HG03095 (cell line): ENCODE results near the gene PIPOX.

Experiments
- ATAC-seq: cut with Tn5 transposase; IDR thresholded peaks from one replicate; pipeline ENCODE4 v1.9.1; 2021; ENCODE audit warnings: moderate library complexity; ENCODE audit not compliant: unreplicated experiment

The PIPOX gene

DNA sequence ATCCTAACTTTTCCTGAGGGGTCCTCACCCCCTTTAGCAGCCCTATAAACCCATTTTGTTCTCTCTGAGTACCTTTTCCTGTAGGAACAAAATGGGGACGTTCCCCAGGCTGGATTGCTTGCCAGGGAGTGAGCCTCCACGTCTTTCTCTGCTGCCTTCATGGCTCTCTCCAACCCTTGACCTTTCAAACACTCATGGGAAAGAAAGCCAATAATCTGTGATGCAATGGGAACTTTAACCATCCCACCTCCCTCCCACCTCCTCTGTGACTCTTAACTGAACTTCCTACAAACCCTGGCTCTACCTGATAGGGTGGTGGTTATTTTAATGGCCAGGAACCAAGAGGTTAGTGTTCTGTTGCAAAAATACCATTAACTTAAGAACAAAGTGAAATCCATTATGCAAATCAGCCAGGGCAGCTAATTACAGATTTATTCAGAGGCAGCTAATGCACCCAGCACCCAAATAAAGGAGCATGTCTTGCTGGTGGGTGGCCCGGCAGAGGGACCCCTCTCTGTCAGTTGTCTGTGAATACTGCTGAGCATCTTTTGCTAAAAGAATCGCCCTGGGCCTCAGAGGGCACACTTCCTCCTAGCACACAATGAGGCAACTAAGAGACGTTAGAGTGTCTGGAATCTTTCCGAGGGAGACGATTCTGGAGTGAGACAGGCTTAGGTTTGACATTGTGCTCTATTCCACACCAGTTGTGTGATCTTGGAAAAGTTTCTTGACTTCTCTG, 3.0 kb downstream of the PIPOX start:
- ATAC-seq: no peak

DNA sequence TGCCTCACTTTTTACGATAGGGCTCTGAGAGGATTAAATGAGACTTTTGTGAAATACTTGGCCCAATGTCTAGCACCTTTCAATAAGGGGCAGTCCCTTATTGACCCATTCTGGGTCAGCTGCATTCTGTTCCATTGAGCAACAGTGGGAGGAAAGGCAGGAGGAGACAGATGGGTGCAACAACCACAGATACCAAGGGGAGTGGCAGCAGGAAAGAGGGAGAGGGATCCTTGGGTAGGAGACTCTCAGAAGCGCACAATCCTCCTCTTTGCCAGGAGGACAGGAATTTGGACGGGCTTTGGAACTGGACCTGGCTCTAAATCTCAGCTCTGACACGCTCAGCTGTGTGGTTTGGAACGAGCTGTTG, 3.5 kb downstream of the PIPOX start:
- ATAC-seq: no peak

DNA sequence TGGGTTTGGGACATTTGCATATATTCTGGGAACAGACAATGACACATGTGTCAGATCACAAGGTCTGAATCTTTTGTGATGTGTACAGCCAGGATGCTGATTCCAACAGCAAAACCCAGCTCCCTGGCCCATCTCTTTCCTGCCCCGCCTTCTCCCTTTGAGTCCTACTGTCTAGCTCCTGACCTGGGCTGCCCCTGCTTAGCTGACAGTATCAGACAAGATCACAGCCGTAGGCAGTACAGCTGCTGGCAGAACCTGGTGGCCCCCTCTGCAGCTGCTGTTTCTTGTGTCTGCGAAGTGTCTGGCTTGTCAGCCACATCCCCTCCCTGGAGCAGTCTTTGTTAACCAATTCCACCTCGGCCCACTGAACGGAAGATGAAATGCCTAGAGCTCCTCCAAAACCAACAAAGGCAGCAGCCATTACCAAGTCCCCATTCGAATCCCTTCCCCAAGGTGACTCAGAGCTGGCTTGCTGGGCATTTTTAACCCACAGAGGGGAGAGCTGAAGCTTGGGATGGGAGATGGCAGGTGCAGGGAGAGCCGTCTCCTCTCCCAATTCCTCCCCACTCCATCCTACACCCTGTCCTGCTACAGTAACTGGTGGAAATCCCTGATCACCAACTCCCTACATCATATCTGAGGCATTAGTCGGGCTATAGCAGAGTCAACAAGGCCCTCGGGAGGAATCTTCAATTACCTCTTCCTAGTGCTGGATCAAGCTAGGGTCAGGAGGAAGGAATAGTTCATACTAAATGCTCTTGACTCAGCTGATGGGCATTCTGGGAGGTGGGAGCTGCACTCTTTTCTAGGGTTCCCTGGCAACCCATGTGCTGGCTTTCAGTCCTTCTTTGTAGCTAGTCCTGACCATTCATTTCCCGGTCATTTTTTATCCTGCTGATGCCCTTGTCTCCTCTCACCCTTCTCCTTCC, 5.8 kb downstream of the PIPOX start:
- no peak for ATAC-seq

DNA sequence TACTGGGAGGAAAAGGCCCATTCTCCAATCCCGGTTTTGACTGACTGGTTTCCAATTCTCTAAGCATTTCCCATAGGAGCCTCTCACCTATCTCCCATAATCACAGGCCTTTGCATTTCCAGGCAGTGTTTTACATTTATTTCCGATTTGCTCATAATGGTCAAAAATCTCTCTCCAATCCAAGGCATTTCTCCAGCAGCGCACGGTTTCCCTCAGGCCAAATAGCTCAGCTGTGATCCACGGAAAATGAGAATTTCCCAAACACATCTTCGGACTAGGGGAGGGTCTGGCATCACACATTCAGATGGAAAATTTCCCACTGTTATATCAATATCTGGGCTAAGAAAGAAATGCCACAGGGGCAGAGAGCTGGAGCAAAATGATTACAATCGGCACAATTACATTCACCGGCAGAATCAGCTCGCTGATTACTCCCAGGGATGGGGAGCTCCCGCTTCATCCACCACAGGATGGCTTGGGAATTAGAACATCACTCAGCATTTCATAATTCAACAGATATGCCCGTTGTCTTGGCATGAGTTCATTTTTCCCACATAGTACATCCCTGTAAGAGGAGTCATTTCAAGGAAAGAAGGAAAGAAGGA, 6.7 kb downstream of the PIPOX start:
- no peak for ATAC-seq

DNA sequence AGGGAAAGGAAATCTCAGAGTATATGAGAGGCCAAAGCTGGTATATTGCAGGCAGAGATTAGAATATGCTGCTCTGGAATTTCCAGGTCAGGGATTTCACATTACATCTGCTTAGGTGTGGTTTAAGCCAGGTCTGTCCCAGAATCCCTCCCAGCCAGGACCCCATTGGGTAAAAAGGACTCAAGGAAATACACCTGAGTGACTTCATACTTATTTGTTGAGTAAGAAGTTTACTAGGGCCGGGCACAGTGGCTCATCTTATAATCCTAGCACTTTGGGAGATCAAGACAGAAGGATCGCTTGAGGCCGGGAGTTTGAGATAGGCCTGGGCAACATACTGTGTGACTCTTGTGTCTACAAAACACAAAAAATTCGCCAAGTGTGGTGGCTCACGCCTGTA, 7.2 kb downstream of the PIPOX start:
- ATAC-seq: no peak

DNA sequence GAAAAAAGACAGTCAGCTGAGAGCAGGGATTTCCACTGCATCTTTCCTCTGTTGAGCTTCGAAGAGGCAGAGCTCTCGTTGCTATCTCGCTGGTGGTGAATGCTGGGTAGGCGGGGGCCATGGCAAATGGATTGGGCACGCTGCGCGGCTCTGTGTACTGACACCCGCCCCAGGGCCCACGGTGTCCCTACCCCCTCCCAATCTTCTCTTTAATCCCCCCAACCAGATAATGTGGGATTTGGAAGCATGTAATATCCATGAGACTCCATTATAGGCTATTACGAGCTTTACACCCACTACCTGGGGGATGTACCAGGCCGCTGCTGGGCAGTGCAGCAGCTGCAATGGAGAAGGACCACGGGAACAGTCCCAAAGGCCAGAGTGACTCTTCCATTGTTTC, 8.3 kb downstream of the PIPOX start:
- no peak for ATAC-seq

DNA sequence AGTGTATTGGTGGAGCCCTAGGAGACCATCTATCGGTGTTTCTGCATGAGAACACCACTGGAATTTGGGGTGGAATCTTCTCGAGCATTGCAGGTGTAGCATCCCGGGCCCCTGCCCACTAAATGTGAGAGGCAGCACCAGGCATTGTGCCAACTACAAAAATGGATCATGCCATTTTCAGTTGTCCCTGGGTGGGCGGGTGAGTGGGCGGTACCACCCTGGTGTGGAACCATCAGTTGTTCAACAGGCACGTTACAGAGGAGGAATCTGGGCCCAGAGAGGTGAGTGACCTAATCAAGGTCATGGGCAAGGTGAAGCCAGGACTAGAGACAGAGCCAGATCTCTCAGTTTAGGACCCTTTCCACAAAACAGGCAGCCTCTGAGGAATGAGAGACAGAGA, 8.8 kb downstream of the PIPOX start:
- no peak for ATAC-seq

DNA sequence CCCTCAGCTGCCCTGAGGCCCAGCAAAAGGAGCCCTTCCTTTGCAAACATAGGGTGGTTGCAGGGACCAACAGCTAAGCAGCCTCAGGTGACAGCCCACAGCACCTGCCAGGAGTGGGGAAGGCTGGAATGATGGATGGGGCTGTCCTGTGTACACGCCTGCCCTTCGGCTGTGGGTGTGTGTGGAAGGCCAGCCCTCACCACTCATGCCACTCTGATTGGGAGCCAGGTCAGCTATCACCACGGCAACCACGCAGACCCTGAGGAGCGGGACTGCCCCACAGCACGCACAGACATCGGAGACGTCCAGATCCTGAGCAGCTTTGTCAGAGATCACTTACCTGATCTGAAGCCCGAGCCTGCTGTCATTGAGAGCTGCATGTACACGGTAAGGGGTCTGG, 11.9 kb downstream of the PIPOX start:
- ATAC-seq: no peak

DNA sequence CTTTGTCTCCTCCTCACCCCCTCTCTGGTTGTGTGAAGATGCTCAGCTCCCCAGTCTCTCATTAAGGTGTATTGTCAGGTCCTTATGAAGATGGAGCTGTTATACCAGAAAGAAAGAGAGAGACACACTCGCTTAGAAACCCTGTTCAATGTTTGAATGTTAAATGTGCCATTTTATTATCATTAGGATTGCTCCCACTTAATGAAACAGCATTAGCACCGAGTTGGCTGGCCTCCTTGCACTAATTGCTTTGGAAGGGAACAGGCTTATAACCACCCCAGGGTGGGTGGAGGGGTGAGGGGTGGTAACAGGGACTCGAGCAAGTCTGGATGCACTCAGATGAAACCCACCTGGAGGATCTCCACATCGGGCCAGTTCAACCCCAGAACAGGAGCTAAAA, 14.4 kb downstream of the PIPOX start:
- no peak for ATAC-seq

DNA sequence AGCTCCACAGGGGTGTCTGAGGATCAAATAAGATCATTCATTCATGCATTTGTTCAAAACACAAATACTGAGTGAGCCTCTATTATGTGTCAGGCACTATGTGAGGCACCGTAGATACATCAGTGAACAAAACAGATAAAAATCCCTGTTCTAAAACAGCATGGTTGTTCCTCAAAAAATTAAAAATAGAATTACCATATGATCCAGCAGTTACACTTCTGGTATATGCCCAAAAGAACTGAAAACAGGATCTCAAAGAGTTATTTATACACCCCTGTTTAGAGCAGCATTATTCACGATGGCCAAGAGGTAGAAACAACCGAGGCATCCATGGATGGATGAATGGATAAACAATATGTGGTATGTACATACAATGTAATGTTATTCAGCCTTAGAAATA, 15.4 kb downstream of the PIPOX start:
- ATAC-seq: no peak

DNA sequence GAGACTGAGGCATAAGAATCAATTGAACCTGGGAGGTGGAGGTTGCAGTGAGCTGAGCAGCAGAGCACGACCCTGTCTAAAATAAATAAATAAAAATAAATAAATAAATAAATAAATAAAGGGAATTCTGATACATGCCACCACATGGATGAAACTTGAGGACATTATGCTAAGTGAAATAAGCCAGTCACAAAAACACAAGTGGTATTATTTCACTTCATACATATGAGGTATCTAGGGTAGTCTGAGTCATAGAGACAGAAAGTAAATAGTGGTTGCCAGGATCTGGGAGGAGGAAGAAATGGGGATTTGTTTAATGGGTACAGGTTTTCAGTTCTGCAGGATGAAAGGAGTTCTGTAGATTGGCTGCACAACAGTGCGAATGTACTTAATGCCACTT, 16.3 kb downstream of the PIPOX start:
- ATAC-seq: no peak

DNA sequence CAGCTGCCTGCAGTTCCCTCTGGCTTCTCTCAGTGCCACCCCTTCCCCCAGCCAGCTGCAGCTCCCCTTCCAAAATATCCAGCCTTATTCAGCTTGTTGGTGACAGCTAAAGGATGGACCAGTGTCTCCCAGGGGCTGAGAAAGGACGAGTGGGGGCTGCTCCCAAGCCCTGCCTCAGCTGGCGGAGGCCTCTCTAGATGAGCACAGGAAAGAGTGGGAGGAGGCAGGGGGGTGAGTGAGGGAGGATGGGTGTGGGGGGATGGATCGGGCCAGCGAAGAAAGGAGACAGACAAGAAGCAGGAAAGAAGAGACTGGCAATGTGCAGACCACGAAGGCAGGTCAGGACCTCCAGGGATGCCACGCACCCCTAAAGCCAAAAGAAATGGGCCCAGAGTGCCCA, 17.5 kb downstream of the PIPOX start:
- ATAC-seq: no peak

DNA sequence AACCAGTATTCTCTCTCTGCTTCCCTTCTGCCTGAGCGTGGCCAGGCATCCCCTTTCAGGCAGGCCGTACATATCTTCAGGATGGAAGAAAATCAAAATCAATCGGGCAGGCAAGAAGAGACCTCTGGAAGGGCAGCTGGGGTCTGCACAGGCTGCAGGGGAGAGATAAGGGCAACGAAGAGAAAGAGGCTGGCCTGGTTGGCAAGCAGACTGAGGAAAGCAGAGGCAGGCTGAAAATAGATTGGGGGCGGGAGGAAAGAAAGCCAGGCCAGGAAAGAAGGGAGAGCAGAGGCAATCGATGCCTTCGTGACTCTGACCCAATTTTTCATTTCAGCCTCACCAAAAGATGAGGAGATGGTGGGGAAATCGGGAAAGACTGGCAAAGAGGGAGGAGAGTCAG, 18.1 kb downstream of the PIPOX start:
- ATAC-seq: no peak

DNA sequence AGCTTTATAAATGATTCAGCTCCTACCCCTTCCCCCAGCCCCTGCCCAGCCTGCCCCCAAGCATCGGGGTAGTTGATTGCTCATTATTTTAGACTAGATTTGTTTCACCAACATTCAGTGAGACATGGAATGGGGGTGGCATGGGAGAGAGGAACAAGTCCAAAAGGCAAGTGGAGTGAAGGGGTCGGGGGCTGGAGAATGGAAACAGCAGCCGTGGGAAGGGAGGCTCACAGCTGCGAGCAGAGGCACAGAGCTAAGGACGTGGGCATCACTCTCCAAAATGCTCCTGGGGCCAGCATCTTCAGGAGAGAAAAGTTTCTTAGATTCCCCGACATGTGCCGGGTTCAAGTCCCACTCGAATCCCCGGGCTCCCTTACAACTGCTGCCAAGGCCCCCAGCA, 19.3 kb downstream of the PIPOX start:
- no peak for ATAC-seq

DNA sequence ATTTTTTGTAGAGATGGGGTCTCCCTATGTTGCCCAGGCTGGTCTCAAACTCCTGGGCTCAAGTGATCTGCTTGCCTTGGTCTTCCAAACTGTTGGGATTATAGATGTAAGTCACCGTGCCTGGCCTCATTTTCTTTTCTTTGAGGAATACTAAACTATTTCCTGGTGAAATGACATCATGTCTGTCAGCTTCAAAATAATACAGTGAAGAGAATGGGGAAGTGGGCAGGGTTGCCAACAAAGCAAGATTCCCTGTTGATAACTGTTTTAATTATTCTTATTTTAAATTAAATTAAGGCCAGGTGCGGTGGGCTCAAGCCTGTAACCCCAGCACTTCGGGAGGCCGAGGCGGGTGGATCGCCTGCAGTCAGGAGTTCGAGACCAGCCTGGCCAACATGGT, 21.1 kb downstream of the PIPOX start:
- ATAC-seq: no peak

DNA sequence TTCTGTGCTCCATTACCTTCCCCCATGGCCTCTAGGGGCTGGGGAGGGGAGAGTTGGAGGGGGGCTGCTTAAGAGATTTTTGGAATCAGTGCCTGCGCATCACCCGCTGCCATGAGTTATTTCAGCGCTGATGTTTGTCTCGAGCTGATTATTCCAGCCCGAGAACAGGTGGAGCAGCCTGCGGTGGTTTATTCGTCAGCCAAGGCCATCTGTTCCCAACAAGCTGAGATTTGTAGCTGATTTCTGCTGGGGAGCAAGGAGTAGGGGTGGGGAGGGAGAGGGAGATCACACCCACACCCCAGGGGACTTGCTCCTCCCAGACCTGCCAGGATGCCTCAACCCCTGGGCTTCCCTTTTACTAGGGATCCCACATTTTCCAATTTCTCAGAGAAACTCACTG, 23.1 kb downstream of the PIPOX start:
- ATAC-seq: no peak

DNA sequence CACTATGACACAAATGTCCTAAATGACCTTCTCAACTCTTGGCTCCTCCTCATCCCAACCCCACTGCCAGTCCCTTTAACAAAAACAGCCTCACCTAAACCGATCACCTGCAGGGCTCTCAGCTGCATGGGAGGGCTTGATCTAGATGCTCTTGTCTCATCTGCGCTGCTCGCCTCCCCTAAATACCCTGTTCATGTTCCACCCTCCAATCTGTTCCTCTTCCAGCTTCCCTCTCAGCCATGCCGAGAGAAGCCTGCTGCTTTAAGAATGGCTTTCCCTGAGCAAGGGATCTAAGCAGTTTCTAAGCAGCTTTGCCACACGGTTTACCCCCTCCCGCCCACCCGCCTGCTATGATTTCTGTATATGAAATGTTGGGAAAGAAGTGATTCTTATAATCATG, 23.7 kb downstream of the PIPOX start:
- no peak for ATAC-seq

DNA sequence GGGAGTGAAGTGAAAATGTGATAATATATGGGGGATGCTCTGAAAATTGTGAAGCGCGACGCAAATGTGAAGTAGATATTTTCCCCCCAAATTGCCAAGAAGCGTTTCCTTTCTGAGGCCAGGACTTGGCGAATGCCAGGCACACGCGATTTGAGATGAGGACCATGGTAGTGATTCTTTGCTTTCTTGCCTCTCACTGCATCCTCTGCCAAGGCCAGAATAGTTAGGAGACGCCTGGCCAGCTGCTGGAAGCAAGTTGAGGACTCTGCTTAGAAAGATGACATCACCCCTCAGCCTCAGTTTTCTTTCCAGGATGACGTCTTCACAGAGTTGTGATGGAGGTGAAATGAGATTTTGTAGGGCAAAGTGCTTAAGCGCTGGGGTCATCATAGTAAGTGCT, 25.9 kb downstream of the PIPOX start:
- ATAC-seq: no peak

DNA sequence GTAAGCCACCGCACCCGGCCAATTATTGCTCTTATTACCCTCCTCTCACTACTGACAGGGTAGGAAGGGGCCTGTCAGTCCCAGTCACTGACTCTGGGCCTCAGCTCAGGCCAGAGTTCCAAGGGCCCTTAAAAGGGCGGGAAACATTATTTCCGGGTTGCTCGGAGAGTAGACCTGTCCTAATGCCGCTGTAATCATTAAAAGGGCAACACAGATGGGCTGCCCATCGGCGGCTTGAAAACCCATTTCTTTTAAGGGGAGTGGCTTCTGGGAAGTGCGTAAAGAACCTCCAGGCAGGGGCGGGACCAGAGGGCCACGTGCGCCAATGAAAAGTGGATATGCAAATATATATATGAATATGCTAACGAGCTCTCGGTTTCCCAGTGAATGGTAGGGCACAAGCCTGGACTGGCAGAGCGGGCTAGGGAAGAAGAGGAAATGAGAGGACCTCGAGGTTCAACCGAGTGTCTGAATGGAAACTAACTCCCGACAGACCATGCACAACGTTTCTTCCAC, 26.6 kb downstream of the PIPOX start:
- ATAC-seq: no peak

DNA sequence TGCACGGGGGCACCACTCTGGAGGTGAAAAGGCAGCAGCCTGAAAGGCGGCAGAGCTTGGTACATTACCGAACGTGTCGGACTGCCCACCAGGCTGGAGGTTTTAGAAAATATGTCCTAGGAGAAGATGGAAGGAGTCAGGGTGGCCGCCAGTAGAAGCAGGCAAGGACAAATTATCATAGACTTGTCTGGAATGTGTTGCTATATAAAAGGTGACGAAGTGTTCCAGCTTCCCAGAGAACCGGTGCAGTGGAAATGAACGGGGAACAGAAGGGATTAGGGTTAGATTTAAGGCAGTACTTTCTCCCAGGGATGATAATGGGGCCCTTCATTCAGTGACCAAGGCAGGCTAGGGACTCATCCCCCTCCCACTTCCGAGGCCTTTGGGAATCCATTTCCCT, 27.4 kb downstream of the PIPOX start:
- no peak for ATAC-seq

DNA sequence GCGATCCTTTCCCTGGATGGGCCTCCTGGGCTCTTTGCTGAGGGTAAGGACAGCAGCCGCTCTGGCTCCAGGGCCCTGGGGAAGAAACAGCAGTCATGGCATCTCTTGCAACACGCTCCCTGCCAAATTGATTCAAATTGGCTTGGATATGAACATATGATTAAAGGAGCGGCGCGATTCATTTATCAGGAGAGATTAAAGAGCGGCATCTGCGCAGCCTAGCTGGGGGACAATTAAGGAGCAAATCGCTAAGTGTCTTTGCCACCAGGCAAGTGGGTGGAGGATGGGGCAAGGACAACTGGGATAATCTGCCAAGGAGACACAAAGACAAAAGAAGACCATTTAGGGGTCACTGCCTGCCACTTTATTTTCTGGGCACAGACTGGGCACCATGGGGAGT, 27.8 kb downstream of the PIPOX start:
- ATAC-seq: no peak

DNA sequence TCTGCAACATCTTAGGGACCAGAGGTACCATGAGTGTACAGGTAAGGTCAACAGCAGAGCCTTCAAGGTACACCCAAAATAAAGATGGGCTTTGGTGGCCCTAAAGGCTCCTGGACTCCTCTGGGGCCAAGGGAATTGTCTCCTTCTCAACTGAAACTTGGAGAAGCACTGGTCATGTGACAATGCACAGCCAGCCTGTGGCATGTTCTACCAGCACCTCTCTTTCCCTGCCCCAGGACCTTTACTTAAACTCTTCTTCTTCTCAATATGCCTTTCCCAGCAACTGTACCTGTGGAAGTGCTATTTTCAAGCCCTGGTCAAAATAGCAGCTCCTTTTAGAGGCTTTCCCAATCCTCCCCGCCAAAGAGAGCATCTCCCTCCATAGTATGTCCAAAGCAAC, 28.4 kb downstream of the PIPOX start:
- ATAC-seq: no peak
